Measurements from ENCODE around the gene SLC17A7. TPM values are rescaled to one million over a fixed set of nuclear protein-coding genes. Genes with fewer than 3 reads are reported as not detected.

Gene SLC17A7
- total and polyA plus RNA-seq, 9 of the 15 experiments (the other 6 are each of a cell fraction or from before 2014, with no cell fraction given) = 1.1 to 15.7 (median 2.4) TPM

GRCh38 chr19:49391581-49392399, 49.5 kb downstream of the SLC17A7 start (continued):
- TF ChIP-seq, protein P1, sequence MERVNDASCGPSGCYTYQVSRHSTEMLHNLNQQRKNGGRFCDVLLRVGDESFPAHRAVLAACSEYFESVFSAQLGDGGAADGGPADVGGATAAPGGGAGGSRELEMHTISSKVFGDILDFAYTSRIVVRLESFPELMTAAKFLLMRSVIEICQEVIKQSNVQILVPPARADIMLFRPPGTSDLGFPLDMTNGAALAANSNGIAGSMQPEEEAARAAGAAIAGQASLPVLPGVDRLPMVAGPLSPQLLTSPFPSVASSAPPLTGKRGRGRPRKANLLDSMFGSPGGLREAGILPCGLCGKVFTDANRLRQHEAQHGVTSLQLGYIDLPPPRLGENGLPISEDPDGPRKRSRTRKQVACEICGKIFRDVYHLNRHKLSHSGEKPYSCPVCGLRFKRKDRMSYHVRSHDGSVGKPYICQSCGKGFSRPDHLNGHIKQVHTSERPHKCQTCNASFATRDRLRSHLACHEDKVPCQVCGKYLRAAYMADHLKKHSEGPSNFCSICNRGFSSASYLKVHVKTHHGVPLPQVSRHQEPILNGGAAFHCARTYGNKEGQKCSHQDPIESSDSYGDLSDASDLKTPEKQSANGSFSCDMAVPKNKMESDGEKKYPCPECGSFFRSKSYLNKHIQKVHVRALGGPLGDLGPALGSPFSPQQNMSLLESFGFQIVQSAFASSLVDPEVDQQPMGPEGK (CRISPR knock-in tag; IDR thresholded peaks at IDR 0.05; ENCODE audit: borderline replicate concordance) = no peak
- TF ChIP-seq ZNF584 (CRISPR knock-in tag; IDR thresholded peaks at IDR 0.05; ENCODE audit: low read depth) (no peak), ZNF175 (CRISPR knock-in tag; IDR thresholded peaks at IDR 0.05; ENCODE audit: low read depth) (no peak), ZKSCAN3 (CRISPR knock-in tag; IDR thresholded peaks at IDR 0.05) (no peak)
- TF ChIP-seq, protein P2, sequence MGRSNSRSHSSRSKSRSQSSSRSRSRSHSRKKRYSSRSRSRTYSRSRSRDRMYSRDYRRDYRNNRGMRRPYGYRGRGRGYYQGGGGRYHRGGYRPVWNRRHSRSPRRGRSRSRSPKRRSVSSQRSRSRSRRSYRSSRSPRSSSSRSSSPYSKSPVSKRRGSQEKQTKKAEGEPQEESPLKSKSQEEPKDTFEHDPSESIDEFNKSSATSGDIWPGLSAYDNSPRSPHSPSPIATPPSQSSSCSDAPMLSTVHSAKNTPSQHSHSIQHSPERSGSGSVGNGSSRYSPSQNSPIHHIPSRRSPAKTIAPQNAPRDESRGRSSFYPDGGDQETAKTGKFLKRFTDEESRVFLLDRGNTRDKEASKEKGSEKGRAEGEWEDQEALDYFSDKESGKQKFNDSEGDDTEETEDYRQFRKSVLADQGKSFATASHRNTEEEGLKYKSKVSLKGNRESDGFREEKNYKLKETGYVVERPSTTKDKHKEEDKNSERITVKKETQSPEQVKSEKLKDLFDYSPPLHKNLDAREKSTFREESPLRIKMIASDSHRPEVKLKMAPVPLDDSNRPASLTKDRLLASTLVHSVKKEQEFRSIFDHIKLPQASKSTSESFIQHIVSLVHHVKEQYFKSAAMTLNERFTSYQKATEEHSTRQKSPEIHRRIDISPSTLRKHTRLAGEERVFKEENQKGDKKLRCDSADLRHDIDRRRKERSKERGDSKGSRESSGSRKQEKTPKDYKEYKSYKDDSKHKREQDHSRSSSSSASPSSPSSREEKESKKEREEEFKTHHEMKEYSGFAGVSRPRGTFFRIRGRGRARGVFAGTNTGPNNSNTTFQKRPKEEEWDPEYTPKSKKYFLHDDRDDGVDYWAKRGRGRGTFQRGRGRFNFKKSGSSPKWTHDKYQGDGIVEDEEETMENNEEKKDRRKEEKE (IDR thresholded peaks at IDR 0.05; ENCODE audit: borderline replicate concordance in 1 of 2, control insufficient read depth in 1 of 2, low read depth in 2 of 2, low read length in 1 of 2) = 0 out of 4 replicates have a peak, but pooled peaks of 1 of the 2 experiments have one; percentile 57
- TF ChIP-seq, protein P3, sequence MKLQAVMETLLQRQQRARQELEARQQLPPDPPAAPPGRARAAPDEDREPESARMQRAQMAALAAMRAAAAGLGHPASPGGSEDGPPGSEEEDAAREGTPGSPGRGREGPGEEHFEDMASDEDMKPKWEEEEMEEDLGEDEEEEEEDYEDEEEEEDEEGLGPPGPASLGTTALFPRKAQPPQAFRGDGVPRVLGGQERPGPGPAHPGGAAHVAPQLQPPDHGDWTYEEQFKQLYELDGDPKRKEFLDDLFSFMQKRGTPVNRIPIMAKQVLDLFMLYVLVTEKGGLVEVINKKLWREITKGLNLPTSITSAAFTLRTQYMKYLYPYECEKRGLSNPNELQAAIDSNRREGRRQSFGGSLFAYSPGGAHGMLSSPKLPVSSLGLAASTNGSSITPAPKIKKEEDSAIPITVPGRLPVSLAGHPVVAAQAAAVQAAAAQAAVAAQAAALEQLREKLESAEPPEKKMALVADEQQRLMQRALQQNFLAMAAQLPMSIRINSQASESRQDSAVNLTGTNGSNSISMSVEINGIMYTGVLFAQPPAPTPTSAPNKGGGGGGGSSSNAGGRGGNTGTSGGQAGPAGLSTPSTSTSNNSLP (IDR thresholded peaks at IDR 0.05; ENCODE audit: borderline replicate concordance, low read depth, low read length) = no peak
- TF ChIP-seq, protein P4, sequence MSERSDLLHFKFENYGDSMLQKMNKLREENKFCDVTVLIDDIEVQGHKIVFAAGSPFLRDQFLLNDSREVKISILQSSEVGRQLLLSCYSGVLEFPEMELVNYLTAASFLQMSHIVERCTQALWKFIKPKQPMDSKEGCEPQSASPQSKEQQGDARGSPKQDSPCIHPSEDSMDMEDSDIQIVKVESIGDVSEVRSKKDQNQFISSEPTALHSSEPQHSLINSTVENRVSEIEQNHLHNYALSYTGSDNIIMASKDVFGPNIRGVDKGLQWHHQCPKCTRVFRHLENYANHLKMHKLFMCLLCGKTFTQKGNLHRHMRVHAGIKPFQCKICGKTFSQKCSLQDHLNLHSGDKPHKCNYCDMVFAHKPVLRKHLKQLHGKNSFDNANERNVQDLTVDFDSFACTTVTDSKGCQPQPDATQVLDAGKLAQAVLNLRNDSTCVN (CRISPR knock-in tag; IDR thresholded peaks at IDR 0.05) = peak; percentile 91; the same call in 1 of the 2 replicates
